ENCODE results near the gene SLC2A3.

Gene SLC2A3

GRCh38 chr12:7870335-7870734 lies 65.7 kb downstream of the SLC2A3 start:
- in situ Hi-C loops (cut with MboI; ENCODE audit: low sequenced_read_pairs, unreplicated experiment), result no loop called here
- no peak for DNase-seq (ENCODE audit: low spot score)
- TF ChIP-seq, protein P1, sequence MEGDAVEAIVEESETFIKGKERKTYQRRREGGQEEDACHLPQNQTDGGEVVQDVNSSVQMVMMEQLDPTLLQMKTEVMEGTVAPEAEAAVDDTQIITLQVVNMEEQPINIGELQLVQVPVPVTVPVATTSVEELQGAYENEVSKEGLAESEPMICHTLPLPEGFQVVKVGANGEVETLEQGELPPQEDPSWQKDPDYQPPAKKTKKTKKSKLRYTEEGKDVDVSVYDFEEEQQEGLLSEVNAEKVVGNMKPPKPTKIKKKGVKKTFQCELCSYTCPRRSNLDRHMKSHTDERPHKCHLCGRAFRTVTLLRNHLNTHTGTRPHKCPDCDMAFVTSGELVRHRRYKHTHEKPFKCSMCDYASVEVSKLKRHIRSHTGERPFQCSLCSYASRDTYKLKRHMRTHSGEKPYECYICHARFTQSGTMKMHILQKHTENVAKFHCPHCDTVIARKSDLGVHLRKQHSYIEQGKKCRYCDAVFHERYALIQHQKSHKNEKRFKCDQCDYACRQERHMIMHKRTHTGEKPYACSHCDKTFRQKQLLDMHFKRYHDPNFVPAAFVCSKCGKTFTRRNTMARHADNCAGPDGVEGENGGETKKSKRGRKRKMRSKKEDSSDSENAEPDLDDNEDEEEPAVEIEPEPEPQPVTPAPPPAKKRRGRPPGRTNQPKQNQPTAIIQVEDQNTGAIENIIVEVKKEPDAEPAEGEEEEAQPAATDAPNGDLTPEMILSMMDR (IDR thresholded peaks at IDR 0.05; ENCODE audit: borderline replicate concordance, control extremely low read depth, extremely low read depth, insufficient read depth, missing control alignments), result no peak

Measured in GM13976 (cell line).